IMR-90 (cell line): Measurements from ENCODE around the gene CSNK2A1. TPM values are rescaled to one million over a fixed set of nuclear protein-coding genes. Genes with fewer than 3 reads are reported as not detected.

ENCODE experiments used
- ATAC-seq: fragments of 200-7000 bp; cut with Tn5 transposase; 2 replicates; pipeline ENCODE4 v1.9.1; 2020; ENCODE audit warnings: low read depth, mild to moderate bottlenecking, moderate library complexity
- BruUV-seq: library from RNA; stranded (reverse); fragments of 400-500 nt; replicated peaks from 2 replicates; lab custom pipeline; 2021; lab: Mats Ljungman, UMichigan
- CTCF ChIA-PET: fragments of 300-600 bp; formaldehyde crosslinking; extraction: SDS; loops from one replicate; lab custom pipeline; 2021; ENCODE audit warnings: antibody characterized with exemption; lab: Yijun Ruan, JAX
- POLR2A ChIA-PET: fragments of 300-600 bp; sonication (Branson Sonifier 250); formaldehyde crosslinking; loops from one replicate; lab custom pipeline; 2022; ENCODE audit warnings: antibody characterized with exemption; ENCODE audit not compliant: unreplicated experiment; lab: Charles Lee
- DNase-seq: peaks from one replicate; pipeline ENCODE4 v3.0.0; 2013
- H2AFZ ChIP-seq: replicated peaks from 2 replicates; pipeline ENCODE3; 2013; ENCODE audit warnings: low read length, mild to moderate bottlenecking; ENCODE audit not compliant: poor library complexity
- H2AK5ac ChIP-seq: 2 replicates; pipeline ENCODE4 v1.6.1; 2013; ENCODE audit warnings: low read depth, low read length, inconsistent platforms
- H2AK9ac ChIP-seq: replicated peaks from 2 replicates; pipeline ENCODE3; 2013; ENCODE audit warnings: mild to moderate bottlenecking, low read depth, low read length, moderate library complexity; ENCODE audit not compliant: poor library complexity
- H2BK120ac ChIP-seq: 2 replicates; pipeline ENCODE4 v1.6.1; 2013; ENCODE audit warnings: low read depth, low read length, inconsistent platforms
- H2BK15ac ChIP-seq: 3 replicates; pipeline ENCODE4 v1.6.1; 2013; ENCODE audit warnings: low read depth, low read length, inconsistent platforms
- H2BK20ac ChIP-seq: 2 replicates; pipeline ENCODE4 v1.6.1; 2013; ENCODE audit warnings: low read depth, mild to moderate bottlenecking, inconsistent platforms, low read length, moderate library complexity
- H2BK5ac ChIP-seq: 2 replicates; pipeline ENCODE4 v1.6.1; 2013; ENCODE audit warnings: mild to moderate bottlenecking, low read depth, low read length, inconsistent platforms; ENCODE audit not compliant: poor library complexity, severe bottlenecking
- H3K14ac ChIP-seq: replicated peaks from 2 replicates; pipeline ENCODE4 v1.6.1; 2013; ENCODE audit warnings: low read depth, low read length, inconsistent platforms
- H3K18ac ChIP-seq: 2 replicates; pipeline ENCODE4 v1.6.1; 2013; ENCODE audit warnings: low read depth, low read length, control low read depth
- H3K23ac ChIP-seq: 2 replicates; pipeline ENCODE4 v1.6.1; 2013; ENCODE audit warnings: low read depth, low read length, inconsistent platforms
- H3K27ac ChIP-seq: 2 replicates; pipeline ENCODE4 v1.5.1; 2013; ENCODE audit warnings: mild to moderate bottlenecking, control low read depth, low read length; ENCODE audit not compliant: insufficient read depth
- H3K27me3 ChIP-seq: 2 replicates; pipeline ENCODE4 v1.6.1; 2013; ENCODE audit warnings: low read length; ENCODE audit not compliant: control insufficient read depth, insufficient read depth
- H3K36me3 ChIP-seq: 2 replicates; pipeline ENCODE4 v1.6.1; 2013; ENCODE audit warnings: low read length, mixed read lengths; ENCODE audit not compliant: control insufficient read depth, insufficient read depth
- H3K4ac ChIP-seq: 2 replicates; pipeline ENCODE4 v1.6.1; 2013; ENCODE audit warnings: low read depth, low read length, inconsistent platforms
- H3K4me1 ChIP-seq: 2 replicates; pipeline ENCODE4 v1.6.1; 2013; ENCODE audit warnings: low read length, mixed read lengths; ENCODE audit not compliant: control insufficient read depth, insufficient read depth
- H3K4me2 ChIP-seq: 2 replicates; pipeline ENCODE4 v1.6.1; 2013; ENCODE audit warnings: low read depth, mild to moderate bottlenecking, control low read depth, low read length, moderate library complexity
- H3K4me3 ChIP-seq: 2 replicates; pipeline ENCODE4 v1.5.1; 2013; ENCODE audit warnings: low read depth, mild to moderate bottlenecking, control low read depth, low read length, moderate library complexity; ENCODE audit not compliant: insufficient read depth
- H3K56ac ChIP-seq: 2 replicates; pipeline ENCODE4 v1.6.1; 2013; ENCODE audit warnings: low read length, inconsistent platforms; ENCODE audit not compliant: insufficient read depth; ENCODE audit errors: extremely low read depth
- H3K79me1 ChIP-seq, 2 experiments: 2 replicates each; pipeline ENCODE4 v1.6.1; 2013; ENCODE audit warnings: low read length in 2 of 2, inconsistent platforms in 1 of 2, low read depth in 1 of 2
- H3K9ac ChIP-seq: 2 replicates; pipeline ENCODE4 v1.6.1; 2013; ENCODE audit warnings: low read depth, low read length, control low read depth
- H3K9me1 ChIP-seq: 2 replicates; pipeline ENCODE4 v1.6.1; 2013; ENCODE audit warnings: low read length, inconsistent platforms; ENCODE audit not compliant: insufficient read depth
- H3K9me3 ChIP-seq: 2 replicates; pipeline ENCODE4 v1.6.1; 2013; ENCODE audit warnings: low read length; ENCODE audit not compliant: control insufficient read depth, insufficient read depth
- H4K20me1 ChIP-seq: 2 replicates; pipeline ENCODE4 v1.6.1; 2013; ENCODE audit warnings: low read length, inconsistent platforms; ENCODE audit not compliant: insufficient read depth
- H4K5ac ChIP-seq: 2 replicates; pipeline ENCODE4 v1.6.1; 2013; ENCODE audit warnings: mild to moderate bottlenecking, low read depth, low read length, control low read depth
- H4K8ac ChIP-seq, 2 experiments: 2 replicates each; pipeline ENCODE4 v1.6.1; 2013; ENCODE audit warnings: low read depth in 2 of 2, low read length in 2 of 2, control low read depth in 1 of 2, inconsistent platforms in 1 of 2
- H4K91ac ChIP-seq: 2 replicates; pipeline ENCODE4 v1.6.1; 2013; ENCODE audit warnings: low read depth, low read length, inconsistent platforms; ENCODE audit not compliant: insufficient read depth
- BHLHE40 ChIP-seq: fragments of 150-350 bp; IDR thresholded peaks from 2 replicates; pipeline ENCODE4 v1.6.1; 2016; ENCODE audit warnings: mild to moderate bottlenecking, low read depth, low read length
- CEBPB ChIP-seq: IDR thresholded peaks from 2 replicates; pipeline ENCODE4 v1.6.1; 2012; ENCODE audit warnings: low read depth, low read length, improper control_type of control experiment
- CHD1 ChIP-seq: IDR thresholded peaks from 2 replicates; pipeline ENCODE4 v1.6.1; 2012; ENCODE audit warnings: low read depth, low read length, improper control_type of control experiment
- CTCF ChIP-seq: conservative IDR thresholded peaks from 2 replicates; pipeline ENCODE4 v1.5.1; 2012; ENCODE audit warnings: mild to moderate bottlenecking, low read depth, low read length, improper control_type of control experiment
- ELK1 ChIP-seq: fragments of 150-350 bp; IDR thresholded peaks from 2 replicates; pipeline ENCODE4 v1.6.1; 2016; ENCODE audit warnings: low read depth, mild to moderate bottlenecking, low read length, moderate library complexity, borderline replicate concordance
- FOS ChIP-seq: fragments of 150-350 bp; IDR thresholded peaks from 2 replicates; pipeline ENCODE4 v1.6.1; 2016; ENCODE audit warnings: low read depth, low read length
- MAFK ChIP-seq: IDR thresholded peaks from 2 replicates; pipeline ENCODE4 v1.6.1; 2012; ENCODE audit warnings: low read depth, low read length, improper control_type of control experiment
- MXI1 ChIP-seq: IDR thresholded peaks from 2 replicates; pipeline ENCODE4 v1.6.1; 2012; ENCODE audit warnings: low read depth, mild to moderate bottlenecking, low read length, moderate library complexity, borderline replicate concordance
- NFE2L2 ChIP-seq: fragments of 150-350 bp; IDR thresholded peaks from 2 replicates; pipeline ENCODE4 v1.6.1; 2016; ENCODE audit warnings: low read depth, mild to moderate bottlenecking, low read length
- POLR2A ChIP-seq: IDR thresholded peaks from 2 replicates; pipeline ENCODE4 v1.6.1; 2012; ENCODE audit warnings: mild to moderate bottlenecking, low read depth, low read length
- RAD21 ChIP-seq: IDR thresholded peaks from 2 replicates; pipeline ENCODE4 v1.6.1; 2012; ENCODE audit warnings: low read length, improper control_type of control experiment
- RFX5 ChIP-seq: IDR thresholded peaks from 2 replicates; pipeline ENCODE4 v1.8.0; 2012; ENCODE audit warnings: low read depth, mild to moderate bottlenecking, low read length, moderate library complexity
- USF2 ChIP-seq: fragments of 150-350 bp; IDR thresholded peaks from 2 replicates; pipeline ENCODE4 v1.6.1; 2017; ENCODE audit warnings: mild to moderate bottlenecking, antibody characterized with exemption, low read length, low read depth
- whole genome bisulfite sequencing, 2 experiments: methylation state at CpG; one replicate each; pipeline versions ENCODE4 v1.1.5 to v1.1.7; 2013; ENCODE audit warnings: missing lambda C conversion rate in 2 of 2; ENCODE audit not compliant: insufficient read length in 1 of 2; ENCODE audit errors: extremely low coverage in 2 of 2; 5-methylcytosine and 5-hydroxymethylcytosine counted together
- dilution Hi-C: fragments of 300-500 bp; cut with HindIII; formaldehyde crosslinking; loops from one replicate; pipeline ENCODE4 v1.14.3; 2018; ENCODE audit warnings: low sequenced_read_pairs; ENCODE audit not compliant: unreplicated experiment
- in situ Hi-C: fragments of 300-500 bp; cut with MboI; formaldehyde crosslinking; loops from 3 replicates; pipeline ENCODE4 v1.14.3; 2019; ENCODE audit warnings: low sequenced_read_pairs, inconsistent platforms, mixed read lengths
- intact Hi-C: fragments of 100-400 bp; cut with micrococcal nuclease; formaldehyde crosslinking; loops from 2 replicates; pipeline ENCODE4 v1.10.0; 2022
- polyA plus RNA-seq, 3 experiments: library from polyadenylated mRNA; depleted of rRNA; stranded (reverse); fragments of >200 nt; gene quantifications; 2 replicates each; pipeline ENCODE4 v1.2.3, GENCODE V29; 2012; ENCODE audit warnings: low replicate concordance in 1 of 3
- total RNA-seq: library from RNA; depleted of rRNA; stranded (reverse); fragments of >200 nt; gene quantifications from 2 replicates; pipeline ENCODE4 v1.2.3, GENCODE V29; 2012

CSNK2A1 gene
- total and polyA plus RNA-seq, 2 of the 4 experiments (the other 2 are of a cell fraction): 86.3 to 151 TPM

- no peak for TF ChIP-seq MXI1
- no peak for TF ChIP-seq RAD21
- TF ChIP-seq POLR2A: no peak
- no peak for TF ChIP-seq RFX5
- TF ChIP-seq MAFK: no peak
- no peak for TF ChIP-seq CHD1
These were observed 29.1 kb upstream of the CSNK2A1 start (continued) for GRCh38 chr20:572727-573126.

- no peak overlapping the region for H3K18ac ChIP-seq
- H3K9me3 ChIP-seq: no peaks in the 10 kb centered on the region
- POLR2A ChIA-PET: no interaction called here
- H4K8ac ChIP-seq: no peak overlapping the region
- H3K23ac ChIP-seq: no peak overlapping the region
- dilution Hi-C loops: no loop called here
- no peaks in the 10 kb centered on the region for H3K79me1 ChIP-seq
- H4K91ac ChIP-seq: no peak overlapping the region
- ATAC-seq (peak; percentile 40), DNase-seq (no peak)
- no peak overlapping the region for H3K9ac ChIP-seq
- H2BK15ac ChIP-seq: no peak overlapping the region
- CTCF ChIA-PET: interaction anchor here (0.6 to 1.5 kb wide), 2 partner anchors 10 to 74 kb away, joined by 3 read pairs; no protein-coding TSS in a partner anchor
- no peak overlapping the region for H4K5ac ChIP-seq
- no peak overlapping the region for H3K56ac ChIP-seq
- no peak overlapping the region for H3K14ac ChIP-seq
- no peak overlapping the region for H2AK5ac ChIP-seq
- no CpG with 5 or more reads among the region's 24 CpGs for WGBS, 2 experiments
- H3K9me1 ChIP-seq: no peaks in the 10 kb centered on the region
- no TSS peak for BruUV-seq
- intact Hi-C loops: no loop called here
- no peak overlapping the region; the same call in 1 of the 2 replicates for H3K4me2 ChIP-seq
- H2AFZ ChIP-seq: no peak overlapping the region
- no peak overlapping the region for H2BK5ac ChIP-seq
- no peaks in the 10 kb centered on the region for H4K20me1 ChIP-seq
- TF ChIP-seq RAD21 (no peak), FOS (no peak), NFE2L2 (no peak), ELK1 (no peak), CTCF (no peak), MXI1 (no peak), BHLHE40 (no peak), POLR2A (no peak), CEBPB (no peak), RFX5 (no peak), USF2 (no peak)
- no peak overlapping the region for H2BK120ac ChIP-seq
- H2AK9ac ChIP-seq: no peak overlapping the region
- H3K36me3 ChIP-seq: no peaks in the 10 kb centered on the region
- no peak overlapping the region for H2BK20ac ChIP-seq
- peaks cover 53% of the 10 kb centered on the region for H3K27me3 ChIP-seq
- H3K27ac ChIP-seq: no peak overlapping the region
- H3K4me1 ChIP-seq: no peaks in the 10 kb centered on the region
- no peak overlapping the region for H3K4ac ChIP-seq
- no peak overlapping the region for H3K4me3 ChIP-seq
- in situ Hi-C loops: no loop called here
These were observed 28.3 kb upstream of the CSNK2A1 start for GRCh38 chr20:571754-572441.
